HEK293 (cell line): ENCODE data around the gene KIAA1210.

Source experiments
- CTCF ChIA-PET: fragments of 350-600 bp; formaldehyde crosslinking; extraction: SDS; loops from one replicate; lab custom pipeline; 2021; ENCODE audit warnings: antibody characterized with exemption; lab: Yijun Ruan, JAX
- POLR2A ChIA-PET: fragments of 300-600 bp; formaldehyde crosslinking; extraction: SDS; loops from one replicate; lab custom pipeline; 2020; ENCODE audit warnings: antibody characterized with exemption, inconsistent platforms; lab: Yijun Ruan, JAX
- H3K27ac ChIP-seq: fragments of 200-500 bp; sonication (Bioruptor generic); 2 replicates; pipeline ENCODE4 v1.5.1; 2014; ENCODE audit warnings: low read depth, low read length, control low read depth, inconsistent platforms; ENCODE audit errors: extremely low read depth
- H3K36me3 ChIP-seq, 2 experiments: fragments of 200-500 bp in 1 of 2; sonication (Bioruptor generic) in 1 of 2; 1 replicate in 1 of 2; 2 replicates in 1 of 2; pipeline ENCODE4 v1.5.1; 2014 to 2017; ENCODE audit warnings: inconsistent platforms in 2 of 2, low read length in 2 of 2; ENCODE audit not compliant: control insufficient read depth in 2 of 2, insufficient read depth in 1 of 2
- H3K4me1 ChIP-seq: fragments of 200-500 bp; sonication (Bioruptor generic); 2 replicates; pipeline ENCODE4 v1.5.1; 2014; ENCODE audit warnings: mild to moderate bottlenecking, low read length, inconsistent platforms; ENCODE audit not compliant: control insufficient read depth, insufficient read depth
- H3K4me3 ChIP-seq: 2 replicates; pipeline ENCODE4 v1.5.1; 2011; ENCODE audit warnings: low read depth, mild to moderate bottlenecking, control low read depth, low read length, moderate library complexity
- H3K9me3 ChIP-seq: fragments of 200-500 bp; sonication (Bioruptor generic); 2 replicates; pipeline ENCODE4 v1.5.1; 2014; ENCODE audit warnings: low read depth, low read length, inconsistent platforms; ENCODE audit not compliant: control insufficient read depth, insufficient read depth
- GFI1B ChIP-seq: fragments of 450-650 bp; formaldehyde crosslinking; IDR thresholded peaks from 2 replicates; pipeline ENCODE4 v1.5.1; 2016; ENCODE audit warnings: missing biosample characterization, missing genetic modification characterization
- KLF8 ChIP-seq: fragments of 450-650 bp; formaldehyde crosslinking; IDR thresholded peaks from 2 replicates; pipeline ENCODE4 v1.5.1; 2016; ENCODE audit warnings: missing biosample characterization, missing genetic modification characterization
- MEIS1 ChIP-seq: sonication (generic); formaldehyde crosslinking; IDR thresholded peaks from 2 replicates; pipeline ENCODE4 v1.8.1; 2022; ENCODE audit warnings: missing genetic modification reagents, mild to moderate bottlenecking, borderline replicate concordance
- MZF1 ChIP-seq: fragments of 450-650 bp; formaldehyde crosslinking; IDR thresholded peaks from 2 replicates; pipeline ENCODE4 v1.5.1; 2017; ENCODE audit warnings: missing biosample characterization, missing genetic modification characterization, borderline replicate concordance
- TRIM28 ChIP-seq: IDR thresholded peaks from 2 replicates; pipeline ENCODE4 v1.6.1; 2011; ENCODE audit warnings: low read length, control low read depth, borderline replicate concordance
- ZBTB44 ChIP-seq: fragments of 450-650 bp; IDR thresholded peaks from 2 replicates; pipeline ENCODE4 v1.5.1; 2018; ENCODE audit warnings: missing biosample characterization, mild to moderate bottlenecking, missing genetic modification characterization
- ZEB2 ChIP-seq: fragments of 450-650 bp; formaldehyde crosslinking; IDR thresholded peaks from 2 replicates; pipeline ENCODE4 v1.5.1; 2016; ENCODE audit warnings: missing biosample characterization, missing genetic modification characterization
- ZFP37 ChIP-seq: fragments of 450-650 bp; formaldehyde crosslinking; IDR thresholded peaks from 2 replicates; pipeline ENCODE4 v1.5.1; 2016; ENCODE audit warnings: missing biosample characterization, missing genetic modification characterization
- ZNF132 ChIP-seq: fragments of 450-650 bp; formaldehyde crosslinking; IDR thresholded peaks from 2 replicates; pipeline ENCODE4 v1.5.1; 2017; ENCODE audit warnings: missing biosample characterization, missing genetic modification characterization, borderline replicate concordance
- ZNF138 ChIP-seq: fragments of 450-650 bp; formaldehyde crosslinking; IDR thresholded peaks from 2 replicates; pipeline ENCODE4 v1.5.1; 2016; ENCODE audit warnings: missing biosample characterization, missing genetic modification characterization, borderline replicate concordance
- ZNF140 ChIP-seq: fragments of 450-650 bp; formaldehyde crosslinking; IDR thresholded peaks from 2 replicates; pipeline ENCODE4 v1.5.1; 2016; ENCODE audit warnings: missing biosample characterization, missing genetic modification characterization
- ZNF184 ChIP-seq: fragments of 450-650 bp; IDR thresholded peaks from 2 replicates; pipeline ENCODE4 v1.5.1; 2018; ENCODE audit warnings: missing biosample characterization, mild to moderate bottlenecking, missing genetic modification characterization
- ZNF202 ChIP-seq: fragments of 450-650 bp; formaldehyde crosslinking; IDR thresholded peaks from 2 replicates; pipeline ENCODE4 v1.5.1; 2016; ENCODE audit warnings: missing biosample characterization, missing genetic modification characterization, borderline replicate concordance
- ZNF239 ChIP-seq: fragments of 450-650 bp; formaldehyde crosslinking; IDR thresholded peaks from 2 replicates; pipeline ENCODE4 v1.5.1; 2016; ENCODE audit warnings: missing biosample characterization, missing genetic modification characterization
- ZNF292 ChIP-seq: fragments of 450-650 bp; formaldehyde crosslinking; IDR thresholded peaks from 2 replicates; pipeline ENCODE4 v1.5.1; 2016; ENCODE audit warnings: low read depth, missing biosample characterization, missing genetic modification characterization, borderline replicate concordance
- ZNF324 ChIP-seq: fragments of 450-650 bp; formaldehyde crosslinking; IDR thresholded peaks from 2 replicates; pipeline ENCODE4 v1.5.1; 2016; ENCODE audit warnings: missing biosample characterization, missing genetic modification characterization
- ZNF354C ChIP-seq: fragments of 450-650 bp; formaldehyde crosslinking; IDR thresholded peaks from 2 replicates; pipeline ENCODE4 v1.5.1; 2016; ENCODE audit warnings: missing biosample characterization, missing genetic modification characterization, low read depth, borderline replicate concordance
- ZNF366 ChIP-seq: fragments of 450-650 bp; formaldehyde crosslinking; conservative IDR thresholded peaks from 2 replicates; pipeline ENCODE4 v1.5.1; 2016; ENCODE audit warnings: missing biosample characterization, missing genetic modification characterization
- ZNF404 ChIP-seq: fragments of 450-650 bp; formaldehyde crosslinking; IDR thresholded peaks from 2 replicates; pipeline ENCODE4 v1.5.1; 2017; ENCODE audit warnings: missing biosample characterization, missing genetic modification characterization
- ZNF473 ChIP-seq: fragments of 450-650 bp; formaldehyde crosslinking; IDR thresholded peaks from 2 replicates; pipeline ENCODE4 v1.5.1; 2017; ENCODE audit warnings: missing biosample characterization, missing genetic modification characterization
- ZNF560 ChIP-seq: fragments of 450-650 bp; formaldehyde crosslinking; IDR thresholded peaks from 2 replicates; pipeline ENCODE4 v1.5.1; 2017; ENCODE audit warnings: missing biosample characterization, missing genetic modification characterization, borderline replicate concordance
- ZNF571 ChIP-seq: fragments of 450-650 bp; formaldehyde crosslinking; IDR thresholded peaks from 2 replicates; pipeline ENCODE4 v1.5.0; 2017; ENCODE audit warnings: missing biosample characterization, missing genetic modification characterization
- ZNF610 ChIP-seq: fragments of 450-650 bp; formaldehyde crosslinking; IDR thresholded peaks from 2 replicates; pipeline ENCODE4 v1.5.1; 2016; ENCODE audit warnings: missing biosample characterization, missing genetic modification characterization, borderline replicate concordance
- ZNF621 ChIP-seq: fragments of 450-650 bp; formaldehyde crosslinking; IDR thresholded peaks from 2 replicates; pipeline ENCODE4 v1.5.1; 2017; ENCODE audit warnings: missing biosample characterization, missing genetic modification characterization
- ZNF664 ChIP-seq: fragments of 450-650 bp; formaldehyde crosslinking; IDR thresholded peaks from 2 replicates; pipeline ENCODE4 v1.5.1; 2016; ENCODE audit warnings: missing biosample characterization, missing genetic modification characterization
- ZNF792 ChIP-seq: fragments of 450-650 bp; formaldehyde crosslinking; IDR thresholded peaks from 2 replicates; pipeline ENCODE4 v1.5.1; 2016; ENCODE audit warnings: missing biosample characterization, missing genetic modification characterization
- ZSCAN4 ChIP-seq: fragments of 450-650 bp; formaldehyde crosslinking; IDR thresholded peaks from 2 replicates; pipeline ENCODE4 v1.5.1; 2017; ENCODE audit warnings: missing biosample characterization, missing genetic modification characterization
- TF ChIP-seq, protein P1 (sequence below): fragments of 450-650 bp; formaldehyde crosslinking; conservative IDR thresholded peaks from 2 replicates; pipeline ENCODE4 v1.5.1; 2016; ENCODE audit warnings: low read depth, missing biosample characterization, missing genetic modification characterization
- TF ChIP-seq, protein P2 (sequence below): fragments of 450-650 bp; IDR thresholded peaks from 2 replicates; pipeline ENCODE4 v1.5.1; 2018; ENCODE audit warnings: missing biosample characterization, missing genetic modification characterization

The KIAA1210 gene

GRCh38 chrX:119089619-119090018 is 38.0 kb downstream of the KIAA1210 start:
- ChIA-PET CTCF (no interaction called here), POLR2A (no interaction called here)
- H3K9me3 ChIP-seq: no peaks in the 10 kb centered on the region
- no peak overlapping the region for H3K27ac ChIP-seq
- peaks cover 3% of the 10 kb centered on the region; the same call in 1 of the 2 replicates for H3K4me1 ChIP-seq
- no peak for TF ChIP-seq ZNF610 (tag by site-specific recombination)
- TF ChIP-seq ZNF664 (tag by site-specific recombination): no peak
- no peak for TF ChIP-seq ZFP37
- TF ChIP-seq ZNF404 (tag by site-specific recombination): no peak
- no peak for TF ChIP-seq ZNF366 (tag by site-specific recombination)
- TF ChIP-seq ZEB2: no peak
- TF ChIP-seq ZSCAN4 (tag by site-specific recombination): no peak
- no peak for TF ChIP-seq GFI1B (tag by site-specific recombination)
- TF ChIP-seq, protein P1, sequence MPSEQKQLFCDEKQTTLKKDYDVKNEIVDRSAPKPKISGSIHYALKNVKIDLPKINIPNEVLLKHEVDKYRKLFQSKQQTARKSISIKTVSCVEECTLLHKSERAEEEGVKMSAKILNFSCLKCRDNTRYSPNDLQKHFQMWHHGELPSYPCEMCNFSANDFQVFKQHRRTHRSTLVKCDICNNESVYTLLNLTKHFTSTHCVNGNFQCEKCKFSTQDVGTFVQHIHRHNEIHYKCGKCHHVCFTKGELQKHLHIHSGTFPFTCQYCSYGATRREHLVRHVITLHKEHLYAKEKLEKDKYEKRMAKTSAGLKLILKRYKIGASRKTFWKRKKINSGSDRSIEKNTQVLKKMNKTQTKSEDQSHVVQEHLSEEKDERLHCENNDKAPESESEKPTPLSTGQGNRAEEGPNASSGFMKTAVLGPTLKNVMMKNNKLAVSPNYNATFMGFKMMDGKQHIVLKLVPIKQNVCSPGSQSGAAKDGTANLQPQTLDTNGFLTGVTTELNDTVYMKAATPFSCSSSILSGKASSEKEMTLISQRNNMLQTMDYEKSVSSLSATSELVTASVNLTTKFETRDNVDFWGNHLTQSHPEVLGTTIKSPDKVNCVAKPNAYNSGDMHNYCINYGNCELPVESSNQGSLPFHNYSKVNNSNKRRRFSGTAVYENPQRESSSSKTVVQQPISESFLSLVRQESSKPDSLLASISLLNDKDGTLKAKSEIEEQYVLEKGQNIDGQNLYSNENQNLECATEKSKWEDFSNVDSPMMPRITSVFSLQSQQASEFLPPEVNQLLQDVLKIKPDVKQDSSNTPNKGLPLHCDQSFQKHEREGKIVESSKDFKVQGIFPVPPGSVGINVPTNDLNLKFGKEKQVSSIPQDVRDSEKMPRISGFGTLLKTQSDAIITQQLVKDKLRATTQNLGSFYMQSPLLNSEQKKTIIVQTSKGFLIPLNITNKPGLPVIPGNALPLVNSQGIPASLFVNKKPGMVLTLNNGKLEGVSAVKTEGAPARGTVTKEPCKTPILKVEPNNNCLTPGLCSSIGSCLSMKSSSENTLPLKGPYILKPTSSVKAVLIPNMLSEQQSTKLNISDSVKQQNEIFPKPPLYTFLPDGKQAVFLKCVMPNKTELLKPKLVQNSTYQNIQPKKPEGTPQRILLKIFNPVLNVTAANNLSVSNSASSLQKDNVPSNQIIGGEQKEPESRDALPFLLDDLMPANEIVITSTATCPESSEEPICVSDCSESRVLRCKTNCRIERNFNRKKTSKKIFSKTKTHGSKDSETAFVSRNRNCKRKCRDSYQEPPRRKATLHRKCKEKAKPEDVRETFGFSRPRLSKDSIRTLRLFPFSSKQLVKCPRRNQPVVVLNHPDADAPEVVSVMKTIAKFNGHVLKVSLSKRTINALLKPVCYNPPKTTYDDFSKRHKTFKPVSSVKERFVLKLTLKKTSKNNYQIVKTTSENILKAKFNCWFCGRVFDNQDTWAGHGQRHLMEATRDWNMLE: no peak
- no peak for TF ChIP-seq ZNF138 (tag by site-specific recombination)
- TF ChIP-seq ZNF560 (tag by site-specific recombination): no peak
- TF ChIP-seq ZNF473 (tag by site-specific recombination): no peak
- no peak for TF ChIP-seq TRIM28
- no peak for TF ChIP-seq ZNF324 (tag by site-specific recombination)
- TF ChIP-seq ZNF239: no peak
- TF ChIP-seq ZNF621 (tag by site-specific recombination): no peak
- no peaks in the 10 kb centered on the region for H3K36me3 ChIP-seq
- no peak overlapping the region for H3K4me3 ChIP-seq

DNA sequence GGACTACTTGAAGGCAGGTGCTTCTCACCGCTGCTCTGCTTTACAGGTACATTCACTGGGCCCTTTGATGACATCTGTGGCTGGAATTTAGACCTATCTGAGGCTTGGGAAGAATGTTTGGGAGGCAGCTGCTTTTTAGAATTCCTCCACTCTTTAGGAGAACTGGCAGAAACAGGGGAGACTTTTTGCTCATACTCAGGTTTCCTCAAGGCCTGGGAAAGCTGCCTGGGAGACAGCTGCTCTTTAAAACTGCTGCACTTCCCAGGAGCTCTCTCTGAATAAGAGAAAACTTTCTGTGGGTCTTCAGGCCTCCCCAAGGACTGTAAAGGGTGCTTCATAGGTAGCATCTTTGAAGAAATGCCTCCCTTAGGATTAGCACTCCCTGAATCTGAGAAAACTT is 40.5 kb downstream of the KIAA1210 start:
- Histone ChIP-seq H3K27ac (no peak overlapping the region), H3K4me1 (no peaks in the 10 kb centered on the region), H3K4me3 (no peak overlapping the region), H3K9me3 (no peaks in the 10 kb centered on the region), H3K36me3 (no peaks in the 10 kb centered on the region)
- POLR2A ChIA-PET: no interaction called here
- CTCF ChIA-PET: no interaction called here
- TF ChIP-seq ZNF184 (tag by site-specific recombination) (no peak), ZBTB44 (tag by site-specific recombination) (no peak), ZNF621 (tag by site-specific recombination) (no peak), ZNF792 (no peak), ZNF354C (tag by site-specific recombination) (no peak), ZNF292 (tag by site-specific recombination) (no peak), ZNF140 (tag by site-specific recombination) (no peak), ZNF404 (tag by site-specific recombination) (no peak), ZFP37 (no peak), MZF1 (no peak), ZNF202 (no peak), KLF8 (tag by site-specific recombination) (no peak), ZNF132 (tag by site-specific recombination) (no peak), ZNF571 (tag by site-specific recombination) (no peak), ZNF138 (tag by site-specific recombination) (no peak), MEIS1 (no peak)
- TF ChIP-seq, protein P2, sequence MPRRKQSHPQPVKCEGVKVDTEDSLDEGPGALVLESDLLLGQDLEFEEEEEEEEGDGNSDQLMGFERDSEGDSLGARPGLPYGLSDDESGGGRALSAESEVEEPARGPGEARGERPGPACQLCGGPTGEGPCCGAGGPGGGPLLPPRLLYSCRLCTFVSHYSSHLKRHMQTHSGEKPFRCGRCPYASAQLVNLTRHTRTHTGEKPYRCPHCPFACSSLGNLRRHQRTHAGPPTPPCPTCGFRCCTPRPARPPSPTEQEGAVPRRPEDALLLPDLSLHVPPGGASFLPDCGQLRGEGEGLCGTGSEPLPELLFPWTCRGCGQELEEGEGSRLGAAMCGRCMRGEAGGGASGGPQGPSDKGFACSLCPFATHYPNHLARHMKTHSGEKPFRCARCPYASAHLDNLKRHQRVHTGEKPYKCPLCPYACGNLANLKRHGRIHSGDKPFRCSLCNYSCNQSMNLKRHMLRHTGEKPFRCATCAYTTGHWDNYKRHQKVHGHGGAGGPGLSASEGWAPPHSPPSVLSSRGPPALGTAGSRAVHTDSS: no peak
